ENCODE data around the gene PHC1. TPM values are rescaled to one million over a fixed set of nuclear protein-coding genes. Genes with fewer than 3 reads are reported as not detected.
"Not testable (repeated sequence)": the region's sequence is repeated elsewhere in the genome, so short reads cannot be mapped to it uniquely, and the experiment has no call there.

PHC1 gene
- total and polyA plus RNA-seq, 7 donors, result 2.1 to 46.8 (median 31.0) TPM

- no peak for DNase-seq
- H3K4me1 ChIP-seq, result peaks cover 0 to 29% (median 23%) of the 10 kb centered on the region in 4 donors
- no peak overlapping the region for H3K27ac ChIP-seq
- H3K27me3 ChIP-seq, result no peaks in the 10 kb centered on the region
- H3K9me3 ChIP-seq, result no peaks in the 10 kb centered on the region
- H3K36me3 ChIP-seq, result peaks cover 4 to 39% (median 11%) of the 10 kb centered on the region in 4 donors
- TF ChIP-seq EP300 (IDR thresholded peaks at IDR 0.05) (no peak), CTCF (IDR thresholded peaks at IDR 0.05) (no peak), POLR2A (IDR thresholded peaks at IDR 0.05) (no peak)
- no peak overlapping the region for H3K4me3 ChIP-seq
- WGBS, 2 donors, result 81 to 89% methylated on average over 3 of the region's 3 CpGs
- intact Hi-C loops (cut with DNase I), result loop anchor here (10.0 kb wide), 2 partner anchors 148 to 1298 kb away; partner anchors contain the start of gene GABARAPL1
Observed at GRCh38 chr12:8917031-8917430, 2.7 kb downstream of the PHC1 start.

- Histone ChIP-seq H3K4me1 (peaks cover 0 to 25% (median 21%) of the 10 kb centered on the region in 4 donors), H3K9me3 (no peaks in the 10 kb centered on the region), H3K27me3 (no peaks in the 10 kb centered on the region), H3K27ac (no peak overlapping the region), H3K4me3 (no peak overlapping the region), H3K36me3 (peaks cover 4 to 46% (median 15%) of the 10 kb centered on the region in 4 donors)
- 86 to 87% methylated on average over 1 of the region's 1 CpG for WGBS, 2 donors
- no peak for TF ChIP-seq POLR2A (IDR thresholded peaks at IDR 0.05)
- no peak for TF ChIP-seq EP300 (IDR thresholded peaks at IDR 0.05)
- no peak for TF ChIP-seq CTCF (IDR thresholded peaks at IDR 0.05)
- no peak for TF ChIP-seq POLR2AphosphoS5 (IDR thresholded peaks at IDR 0.05)
- no peak for DNase-seq
- intact Hi-C loops (cut with DNase I), result loop anchor here (10.0 kb wide), 2 partner anchors 147 to 1297 kb away; partner anchors contain the start of gene GABARAPL1
Observed at GRCh38 chr12:8917751-8918150, 3.4 kb downstream of the PHC1 start.

GRCh38 chr12:8919643-8920042, 5.3 kb downstream of the PHC1 start:
- not testable (repeated sequence) for H3K4me3 ChIP-seq, DNase-seq, H3K27ac ChIP-seq, H3K9me3 ChIP-seq, H3K27me3 ChIP-seq
- intact Hi-C loops (cut with DNase I), result loop anchor here (10.0 kb wide), 2 partner anchors 145 to 1295 kb away; partner anchors contain the start of gene GABARAPL1
- peaks cover 4 to 59% (median 18%) of the 10 kb centered on the region in 4 donors for H3K36me3 ChIP-seq
- H3K4me1 ChIP-seq, result peaks cover 0 to 16% (median 13%) of the 10 kb centered on the region in 4 donors
- WGBS, 2 donors, result 91% methylated on average over 4 of the region's 4 CpGs

- Histone ChIP-seq H3K4me3 (no peak overlapping the region), H3K27ac (no peak overlapping the region), H3K9me3 (no peaks in the 10 kb centered on the region), H3K4me1 (no peaks in the 10 kb centered on the region), H3K36me3 (peaks cover 4 to 73% (median 19%) of the 10 kb centered on the region in 4 donors), H3K27me3 (no peaks in the 10 kb centered on the region)
- TF ChIP-seq CTCF (IDR thresholded peaks at IDR 0.05), result no peak
- no peak for TF ChIP-seq POLR2A (IDR thresholded peaks at IDR 0.05)
- TF ChIP-seq EP300 (IDR thresholded peaks at IDR 0.05), result no peak
- TF ChIP-seq POLR2AphosphoS5 (IDR thresholded peaks at IDR 0.05), result no peak
- WGBS, 2 donors, result 97% methylated on average over 5 of the region's 5 CpGs
- intact Hi-C loops (cut with DNase I), result no loop called here
- DNase-seq, result no peak
Observed at GRCh38 chr12:8922544-8922943, 8.2 kb downstream of the PHC1 start.

- H3K4me3 ChIP-seq; H3K27ac ChIP-seq; H3K4me1 ChIP-seq; H3K9me3 ChIP-seq; intact Hi-C loops (cut with DNase I); DNase-seq; H3K27me3 ChIP-seq: not testable (repeated sequence)
- 63 to 87% methylated on average over 4 of the region's 4 CpGs for WGBS, 2 donors
- peaks cover 6 to 71% (median 20%) of the 10 kb centered on the region in 4 donors for H3K36me3 ChIP-seq
Observed at GRCh38 chr12:8930655-8931323, 16.5 kb downstream of the PHC1 start.

GRCh38 chr12:8932464-8932863, 18.2 kb downstream of the PHC1 start:
- intact Hi-C loops (cut with DNase I); H3K4me3 ChIP-seq; H3K27ac ChIP-seq; H3K4me1 ChIP-seq; H3K27me3 ChIP-seq; H3K9me3 ChIP-seq; DNase-seq: not testable (repeated sequence)
- WGBS, 2 donors, result 92 to 96% methylated on average over 3 of the region's 3 CpGs
- peaks cover 6 to 83% (median 24%) of the 10 kb centered on the region in 4 donors for H3K36me3 ChIP-seq

- intact Hi-C loops (cut with DNase I), result not testable (repeated sequence)
- WGBS, 2 donors, result 95 to 96% methylated on average over 4 of the region's 4 CpGs
Observed at GRCh38 chr12:8934080-8934479, 19.8 kb downstream of the PHC1 start.

More at GRCh38 chr12:8934080-8934479, 19.8 kb downstream of the PHC1 start:
- not testable (repeated sequence) for DNase-seq, H3K27me3 ChIP-seq, H3K9me3 ChIP-seq, H3K27ac ChIP-seq, H3K4me1 ChIP-seq, H3K4me3 ChIP-seq
- H3K36me3 ChIP-seq, result peaks cover under 1 to 91% (median 29%) of the 10 kb centered on the region in 4 donors

Measured in sigmoid colon (tissue), 7 donors.